ENCODE measurements around the gene GRK5.

The GRK5 gene

DNA sequence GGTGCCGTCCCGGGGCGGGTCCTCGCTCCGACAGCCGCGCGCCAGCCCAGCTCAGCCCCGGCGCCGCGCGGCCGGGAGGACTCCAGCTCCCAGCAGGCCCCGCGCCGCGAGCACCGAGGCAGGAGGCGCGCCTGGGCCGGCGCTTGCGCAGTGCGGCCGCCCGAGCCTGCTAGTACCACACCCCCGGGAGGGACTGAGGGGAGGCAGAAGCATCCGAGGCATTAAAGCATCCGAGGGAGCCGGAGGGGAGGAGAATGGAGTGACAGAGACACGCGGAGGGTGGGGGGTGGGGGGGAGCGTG lies at the start of gene GRK5:
Gene GRK5, plus strand, starts transcription at position 206 of the 301 bp plus-strand sequence. CDS start 347 bp downstream, outside the sequence.
- H3K9me3 ChIP-seq (ENCODE audit: control insufficient read depth, low read length): no peaks in the 10 kb centered on the region
- no peaks in the 10 kb centered on the region for H3K27me3 ChIP-seq (ENCODE audit: control insufficient read depth, insufficient read depth, low read length)
- no peaks in the 10 kb centered on the region for H3K36me3 ChIP-seq (ENCODE audit: control insufficient read depth, insufficient read depth, low read length)
- peak within 1 kb of the TSS; percentile 90 for H3K27ac ChIP-seq
- TF ChIP-seq CTCF (IDR thresholded peaks at IDR 0.05): no peak
- peak within 1 kb of the TSS; percentile 66 for H3K4me2 ChIP-seq (ENCODE audit: low read length)
- peak within 1 kb of the TSS; percentile 89 for H3K4me3 ChIP-seq (ENCODE audit: low read depth, low read length)
- H3K9ac ChIP-seq: peak within 1 kb of the TSS; percentile 31
- peak within 1 kb of the TSS; percentile 83 for H2AFZ ChIP-seq
- H3K4me1 ChIP-seq: peaks cover 1% of the 10 kb centered on the region
- H3K79me2 ChIP-seq: peaks cover 17% of the 10 kb centered on the region

DNA sequence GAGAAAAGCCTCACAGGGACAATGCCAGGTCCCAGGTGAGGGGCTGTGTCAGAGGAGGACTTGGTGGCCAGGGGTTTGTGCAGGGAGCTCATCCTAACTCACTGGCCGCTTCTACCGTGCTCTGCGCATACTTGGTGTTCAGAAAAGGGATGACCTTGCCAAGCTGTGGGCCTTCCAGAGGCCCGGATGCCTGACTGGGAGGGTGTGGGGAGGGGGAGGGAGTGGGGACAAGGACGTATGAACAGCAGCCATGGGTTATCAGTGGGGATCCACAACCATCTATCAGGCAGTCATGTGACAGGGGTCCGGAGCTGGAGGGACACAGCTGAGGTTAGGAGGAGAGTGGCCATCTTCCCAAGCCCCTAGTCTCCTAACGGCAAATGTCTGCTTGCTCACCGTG lies 48.0 kb upstream of the GRK5 start:
- H3K27me3 ChIP-seq (ENCODE audit: control insufficient read depth, insufficient read depth, low read length): no peaks in the 10 kb centered on the region
- peaks cover under 1% of the 10 kb centered on the region for H3K4me1 ChIP-seq
- H3K4me2 ChIP-seq (ENCODE audit: low read length): no peak overlapping the region
- no peak overlapping the region for H3K4me3 ChIP-seq (ENCODE audit: low read depth, low read length)
- H3K36me3 ChIP-seq (ENCODE audit: control insufficient read depth, insufficient read depth, low read length): no peaks in the 10 kb centered on the region
- TF ChIP-seq CTCF (IDR thresholded peaks at IDR 0.05): no peak
- H3K9me3 ChIP-seq (ENCODE audit: control insufficient read depth, low read length): no peaks in the 10 kb centered on the region
- no peak overlapping the region for H2AFZ ChIP-seq
- no peak overlapping the region for H3K27ac ChIP-seq
- no peak overlapping the region for H3K9ac ChIP-seq
- no peaks in the 10 kb centered on the region for H3K79me2 ChIP-seq

GRCh38 chr10:119161680-119162451 lies 45.5 kb upstream of the GRK5 start:
- H2AFZ ChIP-seq: no peak overlapping the region
- H3K79me2 ChIP-seq: no peaks in the 10 kb centered on the region
- no peak overlapping the region for H3K9ac ChIP-seq
- H3K4me2 ChIP-seq (ENCODE audit: low read length): peak overlapping the region; percentile 57
- no peaks in the 10 kb centered on the region for H3K9me3 ChIP-seq (ENCODE audit: control insufficient read depth, low read length)
- H3K36me3 ChIP-seq (ENCODE audit: control insufficient read depth, insufficient read depth, low read length): no peaks in the 10 kb centered on the region
- H3K4me3 ChIP-seq (ENCODE audit: low read depth, low read length): no peak overlapping the region
- peaks cover 5% of the 10 kb centered on the region for H3K4me1 ChIP-seq
- H3K27me3 ChIP-seq (ENCODE audit: control insufficient read depth, insufficient read depth, low read length): no peaks in the 10 kb centered on the region
- no peak overlapping the region for H3K27ac ChIP-seq
- TF ChIP-seq CTCF (IDR thresholded peaks at IDR 0.05): no peak

- Histone ChIP-seq H3K4me3 (ENCODE audit: low read depth, low read length) (no peak overlapping the region), H3K4me2 (ENCODE audit: low read length) (peak overlapping the region; percentile 4), H3K4me1 (peaks cover 5% of the 10 kb centered on the region), H3K27me3 (ENCODE audit: control insufficient read depth, insufficient read depth, low read length) (no peaks in the 10 kb centered on the region), H3K9ac (no peak overlapping the region), H3K9me3 (ENCODE audit: control insufficient read depth, low read length) (no peaks in the 10 kb centered on the region), H2AFZ (no peak overlapping the region), H3K36me3 (ENCODE audit: control insufficient read depth, insufficient read depth, low read length) (no peaks in the 10 kb centered on the region), H3K79me2 (no peaks in the 10 kb centered on the region), H3K27ac (no peak overlapping the region)
- TF ChIP-seq CTCF (IDR thresholded peaks at IDR 0.05): no peak
Observed at GRCh38 chr10:119162452-119163092, 44.8 kb upstream of the GRK5 start.
